Measurements from ENCODE around the gene LEKR1. TPM values are rescaled to one million over a fixed set of nuclear protein-coding genes. Genes with fewer than 3 reads are reported as not detected.
A peak's percentile ranks its signal among the peaks of the same experiment; 100 is the strongest.

Gene LEKR1
- total RNA-seq, 2 donors from 2014 or later, result 4.2 TPM; not detected in 1

GRCh38 chr3:157079676-157080369, 253.7 kb downstream of the LEKR1 start:
- no peak overlapping the region for H3K27ac ChIP-seq
- H3K9me3 ChIP-seq, result no peaks in the 10 kb centered on the region
- no peak overlapping the region for H3K4me3 ChIP-seq
- no peak for TF ChIP-seq CTCF (IDR thresholded peaks at IDR 0.05)
- DNase-seq (ENCODE audit: low spot score) (no peak), ATAC-seq (ENCODE audit: insufficient number of reproducible peaks, low FRiP score, low read depth) (no peak)
- H3K4me1 ChIP-seq (ENCODE audit: control insufficient read depth in 1 of 2, low read depth in 2 of 2), result peaks cover 0 to 49% of the 10 kb centered on the region in 2 donors
- H3K36me3 ChIP-seq, result no peaks in the 10 kb centered on the region
- no peaks in the 10 kb centered on the region for H3K27me3 ChIP-seq (replicated peaks; ENCODE audit: insufficient read depth)

- Histone ChIP-seq H3K9me3 (no peaks in the 10 kb centered on the region), H3K27me3 (replicated peaks; ENCODE audit: insufficient read depth) (no peaks in the 10 kb centered on the region), H3K27ac (no peak overlapping the region), H3K4me3 (peak overlapping the region; percentile 42), H3K36me3 (no peaks in the 10 kb centered on the region), H3K4me1 (ENCODE audit: control insufficient read depth in 1 of 2, low read depth in 2 of 2) (peaks cover 9 to 46% of the 10 kb centered on the region in 2 donors)
- DNase-seq (ENCODE audit: low spot score) (peak; percentile 91), ATAC-seq (ENCODE audit: insufficient number of reproducible peaks, low FRiP score, low read depth) (peak; percentile 59)
- peak; percentile 98 for TF ChIP-seq CTCF (IDR thresholded peaks at IDR 0.05)
These were observed 255.6 kb downstream of the LEKR1 start for GRCh38 chr3:157081626-157082210.

GRCh38 chr3:157082305-157082982, 256.3 kb downstream of the LEKR1 start:
- peaks cover 16 to 49% of the 10 kb centered on the region in 2 donors for H3K4me1 ChIP-seq (ENCODE audit: control insufficient read depth in 1 of 2, low read depth in 2 of 2)
- ATAC-seq (ENCODE audit: insufficient number of reproducible peaks, low FRiP score, low read depth) (no peak), DNase-seq (ENCODE audit: low spot score) (no peak)
- no peak for TF ChIP-seq CTCF (IDR thresholded peaks at IDR 0.05)
- H3K36me3 ChIP-seq, result no peaks in the 10 kb centered on the region
- H3K27me3 ChIP-seq (replicated peaks; ENCODE audit: insufficient read depth), result no peaks in the 10 kb centered on the region
- H3K4me3 ChIP-seq, result no peak overlapping the region
- H3K27ac ChIP-seq, result no peak overlapping the region
- H3K9me3 ChIP-seq, result no peaks in the 10 kb centered on the region

GRCh38 chr3:157083824-157084223, 257.7 kb downstream of the LEKR1 start:
- no peak for TF ChIP-seq CTCF (IDR thresholded peaks at IDR 0.05)
- H3K27ac ChIP-seq, result no peak overlapping the region
- H3K4me3 ChIP-seq, result no peak overlapping the region
- no peaks in the 10 kb centered on the region for H3K27me3 ChIP-seq (replicated peaks; ENCODE audit: insufficient read depth)
- DNase-seq (ENCODE audit: low spot score) (no peak), ATAC-seq (ENCODE audit: insufficient number of reproducible peaks, low FRiP score, low read depth) (no peak)
- peaks cover 23 to 47% of the 10 kb centered on the region in 2 donors for H3K4me1 ChIP-seq (ENCODE audit: control insufficient read depth in 1 of 2, low read depth in 2 of 2)
- no peaks in the 10 kb centered on the region for H3K36me3 ChIP-seq
- H3K9me3 ChIP-seq, result no peaks in the 10 kb centered on the region

DNA sequence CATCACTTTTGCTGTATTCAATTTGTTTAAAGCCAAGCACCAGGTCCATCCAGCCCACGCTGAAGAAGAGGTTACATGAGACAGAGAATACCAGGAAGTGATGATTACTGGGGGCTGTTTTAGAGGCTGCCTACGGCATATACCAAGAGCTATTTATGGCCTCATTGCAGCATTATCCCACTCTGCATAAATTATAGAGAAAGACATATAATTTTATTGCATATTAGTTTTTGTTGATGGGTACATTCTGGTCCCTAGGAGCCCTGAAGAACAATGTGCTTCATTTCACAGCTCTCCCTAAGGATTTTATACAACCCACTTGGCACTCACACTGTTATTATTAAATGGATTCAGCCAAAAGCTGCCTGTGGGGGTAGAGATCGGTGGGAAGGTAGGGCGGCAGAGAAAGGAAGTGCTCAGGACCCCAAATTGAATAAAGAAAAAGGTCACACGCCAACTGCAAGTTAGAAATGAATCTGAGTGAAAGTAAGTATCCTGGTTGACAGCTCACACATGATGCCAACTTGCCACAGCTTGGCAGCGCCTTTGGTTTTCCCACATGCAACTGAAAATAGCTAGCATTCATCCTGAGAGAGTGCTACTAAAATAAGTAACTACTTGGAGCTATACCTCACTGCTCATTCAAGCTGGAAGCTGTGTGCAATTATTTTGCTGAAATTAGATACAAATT, 260.1 kb downstream of the LEKR1 start:
- Histone ChIP-seq H3K27ac (peak overlapping the region; percentile 97 to 99), H3K4me1 (ENCODE audit: control insufficient read depth in 1 of 2, low read depth in 2 of 2) (peaks cover 32 to 58% of the 10 kb centered on the region in 2 donors), H3K9me3 (no peaks in the 10 kb centered on the region), H3K4me3 (peak overlapping the region; percentile 17), H3K27me3 (replicated peaks; ENCODE audit: insufficient read depth) (no peaks in the 10 kb centered on the region), H3K36me3 (no peaks in the 10 kb centered on the region)
- DNase-seq (ENCODE audit: low spot score), result no peak
- ATAC-seq (ENCODE audit: insufficient number of reproducible peaks, low FRiP score, low read depth), result no peak
- no peak for TF ChIP-seq CTCF (IDR thresholded peaks at IDR 0.05)
